ENCODE results near the gene NAA80. TPM values are rescaled to one million over a fixed set of nuclear protein-coding genes. Genes with fewer than 3 reads are reported as not detected.
"Not testable (repeated sequence)": the region's sequence is repeated elsewhere in the genome, so short reads cannot be mapped to it uniquely, and the experiment has no call there.

The NAA80 gene
- total RNA-seq, 1 donor from 2014 or later = 16.2 TPM

DNA sequence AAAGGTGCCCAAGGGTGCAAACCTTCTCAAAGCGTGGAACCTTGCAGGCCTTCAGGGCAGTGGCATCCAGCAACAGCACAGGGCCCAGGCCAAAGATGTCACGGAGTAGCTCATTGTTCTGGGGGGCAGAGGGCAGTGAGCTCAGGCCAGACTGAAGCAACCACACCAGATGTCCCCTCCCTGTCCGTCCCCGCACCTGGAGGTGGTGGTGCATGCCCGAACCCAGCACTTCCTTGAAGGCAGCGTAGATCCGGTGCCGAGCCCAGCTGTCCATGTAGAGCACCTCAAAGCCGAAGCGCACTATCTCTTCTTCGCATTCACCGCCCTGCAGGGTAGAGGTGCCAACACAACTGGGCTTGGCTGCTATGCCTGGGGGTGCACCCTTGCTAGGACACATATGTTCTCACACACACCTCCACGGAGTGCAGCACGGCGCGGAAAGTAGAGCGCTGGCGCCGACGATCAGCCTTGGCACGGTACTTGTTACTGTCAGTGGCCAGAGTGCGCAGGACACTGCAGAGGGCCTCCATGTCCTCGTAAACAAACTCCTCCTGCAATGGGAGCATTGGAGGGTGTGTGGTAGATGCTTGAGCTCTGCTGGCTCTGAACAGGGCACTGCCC is 10.7 kb downstream of the NAA80 start:
- no peaks in the 10 kb centered on the region for H3K27me3 Mint-ChIP-seq (ENCODE audit: unreplicated experiment)
- no peak overlapping the region for H3K27ac Mint-ChIP-seq (ENCODE audit: unreplicated experiment)
- no peaks in the 10 kb centered on the region for H3K9me3 Mint-ChIP-seq (ENCODE audit: unreplicated experiment)
- H3K36me3 Mint-ChIP-seq (ENCODE audit: unreplicated experiment) = peaks cover 3% of the 10 kb centered on the region
- TF ChIP-seq, protein P1, sequence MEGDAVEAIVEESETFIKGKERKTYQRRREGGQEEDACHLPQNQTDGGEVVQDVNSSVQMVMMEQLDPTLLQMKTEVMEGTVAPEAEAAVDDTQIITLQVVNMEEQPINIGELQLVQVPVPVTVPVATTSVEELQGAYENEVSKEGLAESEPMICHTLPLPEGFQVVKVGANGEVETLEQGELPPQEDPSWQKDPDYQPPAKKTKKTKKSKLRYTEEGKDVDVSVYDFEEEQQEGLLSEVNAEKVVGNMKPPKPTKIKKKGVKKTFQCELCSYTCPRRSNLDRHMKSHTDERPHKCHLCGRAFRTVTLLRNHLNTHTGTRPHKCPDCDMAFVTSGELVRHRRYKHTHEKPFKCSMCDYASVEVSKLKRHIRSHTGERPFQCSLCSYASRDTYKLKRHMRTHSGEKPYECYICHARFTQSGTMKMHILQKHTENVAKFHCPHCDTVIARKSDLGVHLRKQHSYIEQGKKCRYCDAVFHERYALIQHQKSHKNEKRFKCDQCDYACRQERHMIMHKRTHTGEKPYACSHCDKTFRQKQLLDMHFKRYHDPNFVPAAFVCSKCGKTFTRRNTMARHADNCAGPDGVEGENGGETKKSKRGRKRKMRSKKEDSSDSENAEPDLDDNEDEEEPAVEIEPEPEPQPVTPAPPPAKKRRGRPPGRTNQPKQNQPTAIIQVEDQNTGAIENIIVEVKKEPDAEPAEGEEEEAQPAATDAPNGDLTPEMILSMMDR (IDR thresholded peaks at IDR 0.05) = no peak
- no peak for DNase-seq (ENCODE audit: extremely low spot score, unreplicated experiment)
- peaks cover 14% of the 10 kb centered on the region for H3K4me1 Mint-ChIP-seq (ENCODE audit: unreplicated experiment)
- H3K4me3 Mint-ChIP-seq (ENCODE audit: unreplicated experiment) = no peak overlapping the region

DNA sequence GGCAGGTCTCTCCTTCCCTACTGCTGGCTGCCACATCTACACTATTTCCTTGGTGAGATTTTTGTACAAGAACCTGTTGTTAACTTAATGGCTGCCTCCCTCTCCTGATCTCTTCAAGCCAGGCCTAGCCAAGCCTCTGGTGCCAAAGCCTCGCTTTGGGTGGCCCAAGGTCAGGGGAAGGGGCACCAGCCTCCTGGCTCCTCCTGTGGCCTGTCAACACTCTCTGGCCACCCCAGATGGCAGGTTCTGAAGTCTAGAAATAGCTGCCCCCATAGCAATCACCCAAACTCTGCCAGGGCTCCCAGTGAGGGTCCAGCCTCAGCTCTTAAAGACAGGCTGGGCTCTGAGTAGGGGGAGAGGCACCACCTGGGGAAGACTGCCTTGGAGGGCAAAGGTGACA is 11.9 kb downstream of the NAA80 start:
- Mint-ChIP-seq H3K4me1 (ENCODE audit: unreplicated experiment) (peaks cover 8% of the 10 kb centered on the region), H3K9me3 (ENCODE audit: unreplicated experiment) (no peaks in the 10 kb centered on the region), H3K27me3 (ENCODE audit: unreplicated experiment) (no peaks in the 10 kb centered on the region), H3K27ac (ENCODE audit: unreplicated experiment) (no peak overlapping the region), H3K4me3 (ENCODE audit: unreplicated experiment) (no peak overlapping the region), H3K36me3 (ENCODE audit: unreplicated experiment) (peaks cover 3% of the 10 kb centered on the region)
- DNase-seq (ENCODE audit: extremely low spot score, unreplicated experiment) = no peak
- TF ChIP-seq, protein P1 (IDR thresholded peaks at IDR 0.05) = no peak

DNA sequence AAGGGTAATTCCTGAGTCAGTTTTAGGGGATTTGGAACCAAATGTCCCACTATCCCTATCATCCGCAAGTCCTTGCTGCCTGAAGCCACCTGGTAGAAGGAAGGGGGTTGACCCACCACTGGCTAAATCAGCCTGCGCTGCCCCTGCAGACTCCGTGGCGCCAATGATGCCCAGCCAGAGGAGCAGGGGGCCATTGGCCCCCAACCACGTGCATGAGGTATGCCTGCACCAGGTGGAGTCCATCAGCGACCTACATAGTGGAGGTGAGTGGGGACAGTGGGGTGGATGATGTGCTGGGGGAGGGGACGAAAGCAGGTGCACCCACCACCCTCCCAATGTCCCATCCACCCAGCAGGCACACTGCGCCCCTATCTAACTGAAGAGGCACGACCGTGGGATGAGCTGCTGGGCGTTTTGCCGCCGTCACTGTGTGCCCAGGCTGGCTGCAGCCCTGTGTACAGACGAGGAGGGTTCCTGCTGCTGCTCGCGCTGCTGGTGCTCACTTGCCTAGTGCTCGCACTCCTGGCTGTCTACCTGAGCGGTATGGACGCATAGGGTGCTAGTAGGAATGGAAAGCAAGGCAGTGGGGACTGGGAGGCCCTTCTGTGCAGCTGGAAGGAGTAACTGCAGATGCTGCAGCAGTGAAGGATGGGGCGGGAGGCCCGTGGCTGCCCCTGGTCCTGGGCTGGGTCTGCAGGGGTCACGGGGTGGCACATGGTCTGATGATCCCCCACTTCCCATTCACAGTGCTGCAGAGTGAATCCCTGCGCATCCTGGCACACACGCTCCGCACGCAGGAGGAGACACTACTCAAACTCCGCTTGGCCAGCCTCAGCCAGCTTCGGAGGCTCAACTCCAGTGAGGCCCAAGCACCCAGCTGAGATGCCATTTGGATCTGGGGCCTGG is 12.6 kb downstream of the NAA80 start:
- TF ChIP-seq, protein P1 (IDR thresholded peaks at IDR 0.05) = no peak
- Mint-ChIP-seq H3K4me3 (ENCODE audit: unreplicated experiment) (no peak overlapping the region), H3K9me3 (ENCODE audit: unreplicated experiment) (no peaks in the 10 kb centered on the region), H3K27ac (ENCODE audit: unreplicated experiment) (no peak overlapping the region), H3K27me3 (ENCODE audit: unreplicated experiment) (no peaks in the 10 kb centered on the region), H3K4me1 (ENCODE audit: unreplicated experiment) (peaks cover 7% of the 10 kb centered on the region), H3K36me3 (ENCODE audit: unreplicated experiment) (peaks cover 3% of the 10 kb centered on the region)
- no peak for DNase-seq (ENCODE audit: extremely low spot score, unreplicated experiment)

DNA sequence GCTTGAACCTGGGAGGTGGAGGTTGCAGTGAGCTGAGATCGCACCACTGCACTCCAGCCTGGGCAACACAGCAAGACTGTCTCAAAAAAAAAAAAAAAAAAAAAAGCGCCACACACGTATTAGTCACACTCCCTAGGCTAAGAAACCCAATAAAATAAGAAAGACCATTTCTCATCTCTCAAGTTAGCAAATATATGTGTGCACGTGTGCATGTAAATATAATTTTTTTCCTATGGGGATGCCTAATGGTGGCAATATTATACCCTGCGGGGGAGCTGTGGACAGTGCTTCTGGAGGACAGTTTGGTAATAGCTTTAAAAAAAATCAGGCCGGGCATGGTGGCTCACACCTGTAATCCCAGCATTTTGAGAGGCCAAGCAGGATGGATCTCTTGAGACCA is 15.1 kb downstream of the NAA80 start:
- not testable (repeated sequence) for H3K9me3 Mint-ChIP-seq (ENCODE audit: unreplicated experiment); H3K27ac Mint-ChIP-seq (ENCODE audit: unreplicated experiment); H3K27me3 Mint-ChIP-seq (ENCODE audit: unreplicated experiment); H3K36me3 Mint-ChIP-seq (ENCODE audit: unreplicated experiment); DNase-seq (ENCODE audit: extremely low spot score, unreplicated experiment); H3K4me1 Mint-ChIP-seq (ENCODE audit: unreplicated experiment); H3K4me3 Mint-ChIP-seq (ENCODE audit: unreplicated experiment)

DNA sequence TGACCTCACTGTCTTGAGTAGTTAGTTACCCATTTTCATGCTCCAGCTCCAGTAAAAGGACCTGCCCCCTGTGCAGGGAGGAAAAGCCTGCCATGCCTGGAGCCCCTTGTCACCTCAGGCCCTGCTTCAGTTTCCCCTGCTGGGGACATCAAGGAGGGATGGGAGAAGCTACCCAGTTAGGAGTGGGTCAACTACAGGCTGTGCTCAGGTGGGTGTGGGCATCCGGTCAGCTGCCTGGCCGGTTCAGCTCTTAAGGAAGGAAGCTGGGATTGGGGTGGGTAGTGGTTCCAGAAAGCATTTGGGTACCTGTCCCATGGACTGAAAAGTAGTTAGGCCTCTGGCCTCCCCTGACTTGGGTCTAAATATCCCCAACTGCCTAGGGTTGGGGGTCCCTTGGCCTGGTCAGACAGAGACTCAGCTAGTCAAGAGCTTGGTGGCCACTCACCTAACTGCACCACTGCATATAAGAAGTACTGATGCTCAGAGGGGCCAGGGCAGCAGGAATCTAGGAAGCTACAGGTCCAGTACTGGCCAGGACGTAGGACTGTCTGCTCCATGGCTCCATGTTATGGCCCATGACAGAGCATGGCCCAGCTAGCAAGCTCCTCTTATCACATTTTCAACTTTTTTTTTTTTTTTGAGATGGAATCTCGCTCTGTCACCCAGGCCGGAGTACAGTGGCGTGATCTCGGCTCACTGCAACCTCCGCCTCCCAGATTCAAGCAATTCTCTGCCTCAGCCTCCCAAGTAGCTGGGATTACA is 19.8 kb downstream of the NAA80 start:
- H3K27me3 Mint-ChIP-seq (ENCODE audit: unreplicated experiment) = peaks cover 12% of the 10 kb centered on the region
- no peak for DNase-seq (ENCODE audit: extremely low spot score, unreplicated experiment)
- TF ChIP-seq, protein P1 (IDR thresholded peaks at IDR 0.05) = no peak
- H3K9me3 Mint-ChIP-seq (ENCODE audit: unreplicated experiment) = no peaks in the 10 kb centered on the region
- no peak overlapping the region for H3K4me3 Mint-ChIP-seq (ENCODE audit: unreplicated experiment)
- H3K4me1 Mint-ChIP-seq (ENCODE audit: unreplicated experiment) = peaks cover 10% of the 10 kb centered on the region
- H3K36me3 Mint-ChIP-seq (ENCODE audit: unreplicated experiment) = no peaks in the 10 kb centered on the region
- no peak overlapping the region for H3K27ac Mint-ChIP-seq (ENCODE audit: unreplicated experiment)
